Stimulated activated CD8-positive, alpha-beta memory T cell treated with anti-CD3 and anti-CD28 coated beads, Interleukin-12 subunit alpha, Interleukin-12 subunit beta, amount 100 ng/mL, for 4 hours (primary cell): Measurements from ENCODE around the gene NEU1.
"Not testable (repeated sequence)": the region's sequence is repeated elsewhere in the genome, so short reads cannot be mapped to it uniquely, and the experiment has no call there.

Source experiments
- DNase-seq: peaks from one replicate; pipeline ENCODE4 v3.0.0-alpha.2; 2020; ENCODE audit warnings: low read depth

The NEU1 gene

GRCh38 chr6:31838968-31839367 lies 23.7 kb downstream of the NEU1 start:
- no peak for DNase-seq

GRCh38 chr6:31838114-31838553 lies 24.5 kb downstream of the NEU1 start:
- DNase-seq: not testable (repeated sequence)

- DNase-seq: no peak
These were observed 25.1 kb downstream of the NEU1 start for GRCh38 chr6:31837369-31838113.

- no peak for DNase-seq
These were observed 25.9 kb downstream of the NEU1 start for GRCh38 chr6:31836474-31837368.

- DNase-seq: no peak
These were observed 26.6 kb downstream of the NEU1 start for GRCh38 chr6:31836047-31836473.

- peak; percentile 61 for DNase-seq
These were observed 28.0 kb downstream of the NEU1 start for GRCh38 chr6:31834367-31835250.

- DNase-seq: no peak
These were observed 31.0 kb downstream of the NEU1 start for GRCh38 chr6:31831350-31832215.

GRCh38 chr6:31830886-31831335 lies 31.7 kb downstream of the NEU1 start:
- DNase-seq: no peak

- no peak for DNase-seq
These were observed 32.9 kb downstream of the NEU1 start for GRCh38 chr6:31829633-31830283.

GRCh38 chr6:31827286-31828079 lies 35.1 kb downstream of the NEU1 start, which contains the start of gene HSPA1B:
Gene HSPA1B, plus strand, starts transcription at chr6:31827738. Its CDS starts 213 bp downstream, at chr6:31827951.
- DNase-seq: peak; percentile 83

- DNase-seq: no peak
These were observed 35.8 kb downstream of the NEU1 start for GRCh38 chr6:31826793-31827285.

GRCh38 chr6:31825553-31825952 lies 37.1 kb downstream of the NEU1 start:
- no peak for DNase-seq

GRCh38 chr6:31823592-31824196 lies 38.9 kb downstream of the NEU1 start:
- DNase-seq: not testable (repeated sequence)

GRCh38 chr6:31822036-31822821 lies 40.4 kb downstream of the NEU1 start:
- DNase-seq: peak; percentile 51

GRCh38 chr6:31821301-31822035 lies 41.2 kb downstream of the NEU1 start:
- peak; percentile 47 for DNase-seq

GRCh38 chr6:31820399-31820798 lies 42.2 kb downstream of the NEU1 start:
- not testable (repeated sequence) for DNase-seq

GRCh38 chr6:31819871-31820299 lies 42.7 kb downstream of the NEU1 start:
- DNase-seq: no peak
